Measurements from ENCODE around the gene INPP5D. TPM values are rescaled to one million over a fixed set of nuclear protein-coding genes. Genes with fewer than 3 reads are reported as not detected.
A peak's percentile ranks its signal among the peaks of the same experiment; 100 is the strongest.

INPP5D gene
- total and polyA plus RNA-seq, 4 experiments from 2014 or later = 29.6 to 127 (median 121) TPM

DNA sequence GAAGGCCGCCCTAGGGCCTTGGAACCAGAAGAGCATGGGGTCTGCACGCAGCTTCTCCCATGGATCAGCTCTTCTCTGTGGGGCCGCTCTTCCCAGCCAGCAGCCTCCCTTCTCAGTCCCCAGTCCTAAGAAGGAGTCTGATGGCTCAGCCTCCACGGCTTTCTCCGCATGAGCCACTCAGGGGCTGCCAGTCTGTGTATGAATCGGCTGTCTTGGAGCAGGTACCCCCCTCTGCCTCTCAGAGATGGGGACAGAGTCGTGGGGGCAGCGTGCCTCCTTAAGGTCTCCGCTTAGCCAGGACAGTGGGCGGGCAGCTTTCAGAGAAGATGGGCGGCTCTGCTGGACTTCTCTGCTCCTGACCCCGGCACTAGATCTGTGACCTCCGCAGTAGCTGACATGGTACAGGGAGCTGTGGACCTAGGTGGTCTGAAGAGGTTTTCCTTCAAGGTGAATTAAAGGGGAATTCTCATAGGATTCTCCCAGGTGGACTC lies 21.6 kb downstream of the INPP5D start:
- no peaks in the 10 kb centered on the region for H3K27me3 ChIP-seq (ENCODE audit: insufficient read depth, low read length)
- Mint-ChIP-seq H3K9me3 (peaks cover 0 to 3% (median 0%) of the 10 kb centered on the region in 8 donors), H3K4me1 (peaks cover 76 to 92% (median 87%) of the 10 kb centered on the region in 4 donors), H3K4me3 (peak overlapping the region; percentile 45 to 95 (median 84)), H3K36me3 (peaks cover 32 to 56% of the 10 kb centered on the region in 2 donors), H3K27me3 (peaks cover 0 to 1% of the 10 kb centered on the region in 2 donors), H3K27ac (peak overlapping the region in 6 of 7 donors; percentile 94 to 98 (median 97))
- no peaks in the 10 kb centered on the region for H3K36me3 ChIP-seq (ENCODE audit: insufficient read depth, low read length)
- peak overlapping the region; percentile 67 for H3K27ac ChIP-seq (ENCODE audit: low read depth, low read length)
- intact Hi-C loops (cut with micrococcal nuclease) = loop anchor here (5.0 kb wide), 1 partner anchor 186 kb away; no protein-coding TSS in a partner anchor
- no peak for DNase-seq
- H3K4me1 ChIP-seq (ENCODE audit: insufficient read depth, low read length) = peaks cover 100% of the 10 kb centered on the region
- no peaks in the 10 kb centered on the region for H3K9me3 ChIP-seq (ENCODE audit: control insufficient read depth in 1 of 2, low read length in 2 of 2)
- CTCF ChIA-PET (ENCODE audit: partially characterized antibody) = interaction anchor here (1.0 to 5.3 kb wide), 3 partner anchors 21 to 170 kb away, joined by 4 to 40 read pairs (median 39); partner anchors contain the start of genes ATG16L1 and INPP5D
- POLR2A ChIA-PET (ENCODE audit: partially characterized antibody) = interaction anchor here (1.1 to 16.7 kb wide), 8 partner anchors 8 to 531 kb away, joined by 3 to 426 read pairs (median 6); partner anchors contain the start of genes EIF4E2, INPP5D and TIGD1
- peak overlapping the region in 1 of 2 donors; percentile 25 for H3K4me3 ChIP-seq (ENCODE audit: low read length in 2 of 2)

DNA sequence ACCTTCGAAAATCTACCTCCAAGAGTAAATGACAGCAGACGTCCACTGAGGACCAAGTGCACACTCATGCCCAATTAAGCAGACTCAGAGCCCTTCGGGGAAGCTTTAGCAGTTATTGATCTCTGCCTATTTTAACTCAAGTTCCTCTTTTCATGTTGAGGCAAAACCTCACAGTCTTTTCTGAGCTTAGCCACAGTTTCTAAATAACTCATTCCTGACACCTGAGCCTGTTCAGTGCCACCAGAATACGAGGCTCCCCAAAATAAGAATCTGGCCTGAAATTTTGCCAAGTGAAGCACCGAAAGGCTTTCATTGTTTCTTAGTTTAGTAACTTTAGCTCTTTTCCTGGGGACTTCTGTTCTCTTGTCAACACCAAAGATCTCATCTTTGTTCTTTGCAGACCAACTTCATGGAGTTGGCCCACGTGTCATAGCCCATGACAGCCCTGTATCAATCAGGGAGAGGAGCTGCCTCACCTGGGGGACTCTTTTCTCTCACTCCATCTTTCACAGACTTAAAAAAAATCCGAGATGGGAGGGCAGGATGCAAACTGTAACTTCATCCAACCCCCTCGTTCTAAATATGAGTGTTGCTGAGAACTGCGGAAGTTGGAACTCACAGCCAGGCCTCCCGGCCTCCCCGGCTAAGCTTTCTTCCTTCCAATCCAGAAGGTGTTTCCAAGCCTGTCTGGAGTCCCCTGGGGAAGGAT lies 22.2 kb downstream of the INPP5D start:
- Mint-ChIP-seq H3K27me3 (peaks cover 0 to 1% of the 10 kb centered on the region in 2 donors), H3K36me3 (peaks cover 35 to 55% of the 10 kb centered on the region in 2 donors), H3K9me3 (peaks cover 0 to 3% (median 0%) of the 10 kb centered on the region in 8 donors), H3K27ac (peak overlapping the region in 6 of 7 donors; percentile 94 to 98 (median 97)), H3K4me3 (peak overlapping the region; percentile 65 to 95 (median 84)), H3K4me1 (peaks cover 75 to 98% (median 89%) of the 10 kb centered on the region in 4 donors)
- ChIA-PET POLR2A (ENCODE audit: partially characterized antibody) (interaction anchor here (0.8 to 16.7 kb wide), 11 partner anchors 9 to 532 kb away, joined by 3 to 426 read pairs (median 7); partner anchors contain the start of genes EIF4E2, INPP5D and TIGD1), CTCF (ENCODE audit: partially characterized antibody) (interaction anchor here (1.0 to 5.3 kb wide), 6 partner anchors 18 to 186 kb away, joined by 4 to 40 read pairs (median 6); partner anchors contain the start of genes ATG16L1 and INPP5D)
- intact Hi-C loops (cut with micrococcal nuclease) = loop anchor here (5.0 kb wide), 1 partner anchor 185 kb away; no protein-coding TSS in a partner anchor
- H3K4me1 ChIP-seq (ENCODE audit: insufficient read depth, low read length) = peaks cover 97% of the 10 kb centered on the region
- H3K4me3 ChIP-seq (ENCODE audit: low read length in 2 of 2) = peak overlapping the region in 1 of 2 donors; percentile 41
- H3K36me3 ChIP-seq (ENCODE audit: insufficient read depth, low read length) = no peaks in the 10 kb centered on the region
- peak overlapping the region; percentile 67 for H3K27ac ChIP-seq (ENCODE audit: low read depth, low read length)
- H3K9me3 ChIP-seq (ENCODE audit: control insufficient read depth in 1 of 2, low read length in 2 of 2) = no peaks in the 10 kb centered on the region
- no peak for DNase-seq
- no peaks in the 10 kb centered on the region for H3K27me3 ChIP-seq (ENCODE audit: insufficient read depth, low read length)

DNA sequence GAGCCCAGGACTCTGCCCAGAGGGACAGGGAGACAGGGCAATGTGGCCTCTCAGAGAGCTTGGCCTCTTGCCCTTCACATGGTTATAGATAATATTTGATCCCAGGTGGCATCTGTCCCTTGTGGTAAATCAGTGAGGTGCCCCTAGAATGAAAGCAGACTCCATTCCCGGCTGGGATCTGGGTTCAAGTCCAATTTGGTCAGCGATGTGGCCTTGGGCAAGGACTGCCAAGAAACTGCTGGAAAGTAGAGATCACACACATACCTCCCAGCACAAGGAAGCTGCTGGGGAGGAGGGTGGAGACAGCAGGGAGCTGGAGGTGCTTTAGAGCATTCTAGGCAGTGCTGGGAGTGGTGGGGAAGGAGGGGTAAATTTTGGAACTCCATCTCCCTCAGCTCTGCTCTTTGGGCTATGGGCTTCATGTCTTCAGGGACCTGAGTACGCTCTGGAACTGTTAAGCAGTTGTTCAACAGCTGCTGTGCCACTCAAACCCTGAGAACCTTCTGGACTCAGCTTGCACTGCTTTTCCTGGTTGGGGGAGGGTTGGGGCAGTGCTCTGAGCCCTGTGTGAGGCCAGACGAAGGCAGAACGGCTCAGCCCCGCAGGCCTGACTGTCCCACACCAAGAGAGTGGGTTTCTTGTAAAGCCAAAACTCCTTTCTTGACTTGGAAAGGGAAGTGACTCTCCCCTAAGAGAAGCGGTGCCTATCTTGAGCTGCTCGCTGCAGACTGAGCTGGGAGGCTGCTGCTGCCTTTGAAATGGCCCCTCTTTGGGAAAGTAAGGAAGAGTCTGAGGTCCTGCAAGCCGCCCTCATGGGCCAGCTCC lies 23.0 kb downstream of the INPP5D start:
- Mint-ChIP-seq H3K36me3 (peaks cover 40 to 62% of the 10 kb centered on the region in 2 donors), H3K27ac (peak overlapping the region in 6 of 7 donors; percentile 94 to 98 (median 97)), H3K9me3 (peaks cover 0 to 3% (median 0%) of the 10 kb centered on the region in 8 donors), H3K4me3 (peak overlapping the region; percentile 80 to 95 (median 84)), H3K27me3 (peaks cover 0 to 1% of the 10 kb centered on the region in 2 donors), H3K4me1 (peaks cover 74 to 100% (median 90%) of the 10 kb centered on the region in 4 donors)
- Histone ChIP-seq H3K4me1 (ENCODE audit: insufficient read depth, low read length) (peaks cover 94% of the 10 kb centered on the region), H3K4me3 (ENCODE audit: low read length in 2 of 2) (peak overlapping the region in 1 of 2 donors; percentile 41), H3K9me3 (ENCODE audit: control insufficient read depth in 1 of 2, low read length in 2 of 2) (no peaks in the 10 kb centered on the region), H3K36me3 (ENCODE audit: insufficient read depth, low read length) (peaks cover under 1% of the 10 kb centered on the region), H3K27ac (ENCODE audit: low read depth, low read length) (peak overlapping the region; percentile 67), H3K27me3 (ENCODE audit: insufficient read depth, low read length) (no peaks in the 10 kb centered on the region)
- ChIA-PET POLR2A (ENCODE audit: partially characterized antibody) (interaction anchor here (0.7 to 16.7 kb wide), 15 partner anchors 7 to 1374 kb away, joined by 3 to 426 read pairs (median 5); partner anchors contain the start of genes INPP5D and PTMA), CTCF (ENCODE audit: partially characterized antibody) (interaction anchor here (0.6 to 5.3 kb wide), 6 partner anchors 17 to 186 kb away, joined by 3 to 40 read pairs (median 6); partner anchors contain the start of gene INPP5D)
- no peak for DNase-seq
- intact Hi-C loops (cut with micrococcal nuclease) = loop anchor here (5.0 kb wide), 1 partner anchor 184 kb away; no protein-coding TSS in a partner anchor

DNA sequence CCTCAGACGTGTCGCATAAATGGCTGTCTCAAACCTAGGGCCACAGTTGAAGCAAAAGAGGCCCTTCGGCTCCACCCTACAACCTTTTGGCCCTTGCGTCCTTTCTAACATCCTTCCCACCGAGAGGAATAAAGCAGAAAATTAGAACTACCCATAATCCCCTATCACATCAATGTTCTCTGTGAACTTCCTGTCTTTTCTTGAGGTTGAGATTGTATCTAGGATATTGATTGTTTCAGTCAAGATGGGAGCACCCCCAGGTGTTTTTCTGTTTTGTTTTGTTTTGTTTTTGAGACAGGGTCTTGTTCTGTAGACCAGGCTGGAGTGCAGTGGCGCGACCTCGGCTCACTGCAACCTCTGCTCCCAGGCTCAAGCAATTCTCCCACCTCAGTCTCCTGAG lies 23.6 kb downstream of the INPP5D start:
- POLR2A ChIA-PET (ENCODE audit: partially characterized antibody) = interaction anchor here (0.7 to 16.7 kb wide), 12 partner anchors 8 to 1375 kb away, joined by 3 to 426 read pairs (median 6); partner anchors contain the start of genes INPP5D and PTMA
- Histone ChIP-seq H3K4me3 (ENCODE audit: low read length in 2 of 2) (peak overlapping the region in 1 of 2 donors; percentile 41), H3K4me1 (ENCODE audit: insufficient read depth, low read length) (peaks cover 89% of the 10 kb centered on the region), H3K27ac (ENCODE audit: low read depth, low read length) (peak overlapping the region; percentile 67), H3K36me3 (ENCODE audit: insufficient read depth, low read length) (peaks cover 4% of the 10 kb centered on the region), H3K9me3 (ENCODE audit: control insufficient read depth in 1 of 2, low read length in 2 of 2) (no peaks in the 10 kb centered on the region), H3K27me3 (ENCODE audit: insufficient read depth, low read length) (no peaks in the 10 kb centered on the region)
- H3K36me3 Mint-ChIP-seq = peaks cover 46 to 68% of the 10 kb centered on the region in 2 donors
- H3K27ac Mint-ChIP-seq = peak overlapping the region in 6 of 7 donors; percentile 94 to 98 (median 97)
- H3K4me3 Mint-ChIP-seq = peak overlapping the region; percentile 80 to 95 (median 84)
- peaks cover 78 to 100% (median 90%) of the 10 kb centered on the region in 4 donors for H3K4me1 Mint-ChIP-seq
- CTCF ChIA-PET (ENCODE audit: partially characterized antibody) = interaction anchor here (0.6 to 5.3 kb wide), 5 partner anchors 17 to 101 kb away, joined by 3 to 40 read pairs (median 8); partner anchors contain the start of gene INPP5D
- peak in 4 of 5 donors; percentile 51 to 61 (median 57) for DNase-seq
- H3K27me3 Mint-ChIP-seq = peaks cover 0 to 1% of the 10 kb centered on the region in 2 donors
- intact Hi-C loops (cut with micrococcal nuclease) = loop anchor here (1.0 to 5.0 kb wide), 3 partner anchors 7 to 184 kb away; partner anchors contain the start of gene INPP5D
- H3K9me3 Mint-ChIP-seq = peaks cover 0 to 3% (median 0%) of the 10 kb centered on the region in 8 donors

DNA sequence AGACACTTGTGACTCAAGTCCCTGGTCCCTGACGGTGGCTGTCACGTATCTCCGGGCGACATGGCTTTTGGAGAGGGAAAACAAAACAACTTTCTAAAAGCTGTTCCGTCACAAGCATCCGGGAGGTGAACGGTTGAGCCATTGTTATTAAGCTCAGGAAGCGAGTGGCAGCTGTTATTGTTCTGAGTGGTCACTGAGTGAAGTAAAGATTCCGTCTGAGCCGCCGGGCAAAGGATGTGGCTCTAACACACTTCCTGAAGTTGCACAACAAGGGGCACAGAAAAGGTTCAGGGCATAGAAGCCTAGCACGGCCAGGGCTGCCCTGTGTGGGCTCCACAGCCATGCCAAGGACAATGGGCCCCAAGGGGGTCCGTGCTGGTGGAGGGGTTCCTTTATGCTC lies 24.3 kb downstream of the INPP5D start:
- DNase-seq = peak; percentile 55 to 87 (median 63)
- Histone ChIP-seq H3K36me3 (ENCODE audit: insufficient read depth, low read length) (peaks cover 10% of the 10 kb centered on the region), H3K9me3 (ENCODE audit: control insufficient read depth in 1 of 2, low read length in 2 of 2) (no peaks in the 10 kb centered on the region), H3K27ac (ENCODE audit: low read depth, low read length) (peak overlapping the region; percentile 67), H3K27me3 (ENCODE audit: insufficient read depth, low read length) (no peaks in the 10 kb centered on the region), H3K4me1 (ENCODE audit: insufficient read depth, low read length) (peaks cover 89% of the 10 kb centered on the region), H3K4me3 (ENCODE audit: low read length in 2 of 2) (no peak overlapping the region)
- H3K4me1 Mint-ChIP-seq = peaks cover 73 to 99% (median 87%) of the 10 kb centered on the region in 4 donors
- peaks cover 39 to 69% of the 10 kb centered on the region in 2 donors for H3K36me3 Mint-ChIP-seq
- H3K27ac Mint-ChIP-seq = peak overlapping the region in 6 of 7 donors; percentile 94 to 98 (median 97)
- ChIA-PET CTCF (ENCODE audit: partially characterized antibody) (interaction anchor here (5.2 to 5.3 kb wide), 2 partner anchors 23 to 30 kb away, joined by 39 to 40 read pairs; partner anchors contain the start of gene INPP5D), POLR2A (ENCODE audit: partially characterized antibody) (interaction anchor here (0.7 to 16.7 kb wide), 7 partner anchors 9 to 184 kb away, joined by 3 to 426 read pairs (median 8); partner anchors contain the start of gene INPP5D)
- H3K27me3 Mint-ChIP-seq = peaks cover 0 to 1% of the 10 kb centered on the region in 2 donors
- peaks cover 0 to 3% (median 0%) of the 10 kb centered on the region in 8 donors for H3K9me3 Mint-ChIP-seq
- H3K4me3 Mint-ChIP-seq = peak overlapping the region; percentile 80 to 95 (median 84)
- intact Hi-C loops (cut with micrococcal nuclease) = loop anchor here (1.0 to 5.0 kb wide), 3 partner anchors 8 to 183 kb away; partner anchors contain the start of gene INPP5D
